B cell (primary cell): ENCODE measurements around the gene MYL5. TPM values are rescaled to one million over a fixed set of nuclear protein-coding genes. Genes with fewer than 3 reads are reported as not detected.

Experiments used
- ATAC-seq: fragments of 200-7000 bp; cut with Tn5 transposase; one replicate; pipeline ENCODE4 v1.10.0; 2021; ENCODE audit warnings: low read depth, mild to moderate bottlenecking, moderate number of reproducible peaks, moderate library complexity
- CTCF ChIA-PET: fragments of 350-600 bp; sonication (Branson Sonifier 250); formaldehyde crosslinking; loops from one replicate; lab custom pipeline; 2021; ENCODE audit warnings: antibody characterized with exemption, inconsistent platforms; lab: Charles Lee
- POLR2A ChIA-PET: fragments of 350-600 bp; sonication (Branson Sonifier 250); formaldehyde crosslinking; loops from one replicate; lab custom pipeline; 2021; ENCODE audit warnings: antibody characterized with exemption; lab: Charles Lee
- DNase-seq: peaks from one replicate; pipeline ENCODE4 v3.0.0; 2013
- H2AFZ ChIP-seq: 2 replicates; pipeline ENCODE4 v1.6.1; 2012; ENCODE audit warnings: mild to moderate bottlenecking, low read depth, low read length; ENCODE audit not compliant: insufficient read depth, poor library complexity, severe bottlenecking
- H3K27ac ChIP-seq, 2 donors: 1 replicate in 1 of 2; 2 replicates in 1 of 2; pipeline ENCODE4 v1.5.1; 2012 to 2013; ENCODE audit warnings: low read length in 2 of 2, mild to moderate bottlenecking in 2 of 2, moderate library complexity in 1 of 2
- H3K27me3 ChIP-seq, 4 experiments: fragments of 200-600 bp in 1 of 4; sonication (generic) in 1 of 4; replicated peaks in 1 of 4; 1 replicate in 2 of 4; 2 replicates in 2 of 4; pipeline versions ENCODE4 v1.6.1 to v1.7.0; 2013 to 2016; ENCODE audit warnings: low read length in 3 of 4, mild to moderate bottlenecking in 2 of 4, mixed read lengths in 1 of 4, moderate library complexity in 1 of 4; ENCODE audit not compliant: insufficient read depth in 4 of 4, control insufficient read depth in 3 of 4; ENCODE audit errors: control extremely low read depth in 1 of 4
- H3K36me3 ChIP-seq, 2 experiments: replicated peaks in 1 of 2; 1 replicate in 1 of 2; 2 replicates in 1 of 2; pipeline versions ENCODE4 v1.6.1 to v1.7.1; 2013; ENCODE audit warnings: low read length in 1 of 2; ENCODE audit not compliant: insufficient read depth in 2 of 2, control insufficient read depth in 1 of 2; ENCODE audit errors: control extremely low read depth in 1 of 2, extremely low read depth in 1 of 2
- H3K4me1 ChIP-seq, 2 donors: fragments of 200-600 bp in 1 of 2; sonication (generic) in 1 of 2; 1 replicate in 1 of 2; 2 replicates in 1 of 2; pipeline versions ENCODE4 v1.5.1 to v1.6.1; 2013 to 2017; ENCODE audit warnings: low read length in 2 of 2; ENCODE audit not compliant: control insufficient read depth in 2 of 2, insufficient read depth in 2 of 2
- H3K4me2 ChIP-seq: replicated peaks from 2 replicates; pipeline ENCODE3; 2012; ENCODE audit warnings: mild to moderate bottlenecking, low read depth, low read length; ENCODE audit not compliant: poor library complexity, severe bottlenecking
- H3K4me3 ChIP-seq, 5 experiments: fragments of 200-600 bp in 1 of 5; sonication (generic) in 1 of 5; 1 replicate in 3 of 5; 2 replicates in 2 of 5; pipeline versions ENCODE4 v1.5.1 to v1.7.0; 2011 to 2016; ENCODE audit warnings: low read length in 4 of 5, mild to moderate bottlenecking in 4 of 5, low read depth in 2 of 5, control low read depth in 1 of 5, moderate library complexity in 1 of 5; ENCODE audit not compliant: insufficient read depth in 1 of 5; ENCODE audit errors: control extremely low read depth in 1 of 5, extremely low read depth in 1 of 5
- H3K79me2 ChIP-seq: fragments of 200-600 bp; sonication (generic); one replicate; pipeline ENCODE4 v1.6.0; 2016; ENCODE audit warnings: low read length; ENCODE audit not compliant: control insufficient read depth, insufficient read depth
- H3K9ac ChIP-seq: fragments of 200-600 bp; sonication (generic); 2 replicates; pipeline ENCODE4 v1.6.1; 2017; ENCODE audit warnings: mild to moderate bottlenecking, low read length, moderate library complexity
- H3K9me3 ChIP-seq, 3 donors: one replicate each; pipeline versions ENCODE4 v1.6.1 to v1.7.1; 2013; ENCODE audit warnings: low read length in 2 of 3; ENCODE audit not compliant: control insufficient read depth in 2 of 3, insufficient read depth in 1 of 3; ENCODE audit errors: control extremely low read depth in 1 of 3
- H4K20me1 ChIP-seq: 2 replicates; pipeline ENCODE4 v1.6.0; 2012; ENCODE audit warnings: mild to moderate bottlenecking, low read length; ENCODE audit not compliant: insufficient read depth, control insufficient read depth, poor library complexity, severe bottlenecking
- H3K27ac Mint-ChIP-seq: one replicate; pipeline ENCODE4 v1.8.0; 2021; ENCODE audit warnings: mixed read lengths
- H3K27me3 Mint-ChIP-seq: one replicate; pipeline ENCODE4 v1.8.0; 2021; ENCODE audit warnings: mixed read lengths
- H3K4me1 Mint-ChIP-seq: one replicate; pipeline ENCODE4 v1.8.0; 2021; ENCODE audit warnings: mixed read lengths
- H3K4me3 Mint-ChIP-seq: one replicate; pipeline ENCODE4 v1.8.0; 2021; ENCODE audit warnings: mixed read lengths
- H3K9me3 Mint-ChIP-seq: one replicate; pipeline ENCODE4 v1.8.0; 2022; ENCODE audit warnings: mixed read lengths; ENCODE audit not compliant: insufficient read depth
- CTCF ChIP-seq: fragments of 200-600 bp; IDR thresholded peaks from one replicate; pipeline ENCODE4 v1.8.0; 2022; ENCODE audit warnings: antibody characterized with exemption, mild to moderate bottlenecking
- EZH2 ChIP-seq: IDR thresholded peaks from 2 replicates; pipeline ENCODE4 v1.6.1; 2012; ENCODE audit warnings: borderline replicate concordance, low read depth, mild to moderate bottlenecking, moderate library complexity, low read length; ENCODE audit not compliant: insufficient read depth, poor library complexity, severe bottlenecking
- WGBS: methylation state at CpG from one replicate; pipeline ENCODE4 v1.1.5; 2013; ENCODE audit warnings: missing lambda C conversion rate; ENCODE audit not compliant: insufficient coverage; 5-methylcytosine and 5-hydroxymethylcytosine counted together
- intact Hi-C: fragments of 100-400 bp; cut with micrococcal nuclease; formaldehyde crosslinking; loops from one replicate; pipeline ENCODE4 v1.10.0; 2022
- polyA plus RNA-seq: library from polyadenylated mRNA; depleted of rRNA; stranded (reverse); fragments of >200 nt; gene quantifications from 2 replicates; pipeline ENCODE4 v1.2.3, GENCODE V29; 2012
- total RNA-seq, 2 donors: library from RNA; stranded (reverse); fragments of 120-200 nt in 1 of 2; gene quantifications; 1 replicate in 1 of 2; 2 replicates in 1 of 2; pipeline versions ENCODE4 v1.2.3 to v1.2.4, GENCODE V29; 2013 to 2022

The MYL5 gene
- total and polyA plus RNA-seq, 2 donors (not counting 1 experiment from before 2014, with no cell fraction given) = 16.9 to 38.3 TPM

GRCh38 chr4:628311-628741 lies 46.0 kb upstream of the MYL5 start:
- no peak overlapping the region for H3K27ac ChIP-seq
- H3K27me3 ChIP-seq = peaks cover 0 to 6% (median 0%) of the 10 kb centered on the region in 4 experiments
- no peak for DNase-seq
- Mint-ChIP-seq H3K4me3 (no peak overlapping the region), H3K27ac (no peak overlapping the region), H3K4me1 (no peaks in the 10 kb centered on the region), H3K9me3 (no peaks in the 10 kb centered on the region), H3K27me3 (peaks cover 4% of the 10 kb centered on the region)
- no peak overlapping the region for H3K4me3 ChIP-seq
- H2AFZ ChIP-seq = no peak overlapping the region
- no peak overlapping the region for H3K9ac ChIP-seq
- POLR2A ChIA-PET = no interaction called here
- TF ChIP-seq EZH2 = no peak
- no peaks in the 10 kb centered on the region for H3K4me1 ChIP-seq
- intact Hi-C loops = no loop called here
- H3K36me3 ChIP-seq = no peaks in the 10 kb centered on the region
- 94% methylated on average over 17 of the region's 17 CpGs for WGBS
- peaks cover 0 to 30% (median 3%) of the 10 kb centered on the region in 3 donors for H3K9me3 ChIP-seq
- no peaks in the 10 kb centered on the region for H3K79me2 ChIP-seq
- CTCF ChIA-PET = no interaction called here
- H4K20me1 ChIP-seq = no peaks in the 10 kb centered on the region
- H3K4me2 ChIP-seq = no peak overlapping the region
- no peak for ATAC-seq

DNA sequence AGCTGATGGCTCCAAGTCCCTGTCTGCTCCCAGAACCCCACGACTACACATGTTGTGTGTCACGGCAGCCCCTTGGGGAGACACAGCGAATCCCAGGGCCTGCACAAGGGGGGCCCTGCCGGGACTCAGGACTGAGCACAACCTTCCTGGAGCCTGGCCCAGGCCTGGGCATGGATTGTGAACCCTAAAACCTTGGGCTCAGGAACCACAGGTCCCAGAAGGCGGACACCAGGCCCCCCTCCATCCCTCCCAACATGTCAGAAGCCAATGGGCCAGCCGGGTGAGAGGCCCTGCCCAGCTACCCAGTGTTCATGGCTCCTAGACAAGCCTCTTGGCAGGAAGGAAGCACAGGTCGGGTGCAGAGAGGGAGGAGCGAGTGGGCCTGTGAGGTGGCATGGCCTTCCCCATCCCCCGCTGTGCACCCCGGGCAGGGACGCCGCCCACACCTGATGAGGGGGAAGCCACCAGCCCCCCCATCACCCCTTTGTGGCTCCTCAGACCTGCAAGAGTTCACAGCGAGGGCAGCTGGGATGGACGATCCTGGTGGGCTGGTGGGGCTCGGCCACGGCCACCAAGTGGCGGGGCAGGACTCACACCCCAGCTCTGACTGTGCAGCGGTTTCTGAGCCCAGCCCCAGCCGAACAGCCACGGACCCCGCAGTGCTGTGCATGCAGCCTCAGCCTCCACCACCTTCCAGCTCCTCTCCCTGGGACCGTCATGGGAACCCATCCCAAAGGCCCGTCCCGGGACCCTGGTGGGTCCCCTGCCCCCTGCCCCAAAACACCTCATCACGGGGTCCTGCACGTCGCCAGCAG lies 45.3 kb upstream of the MYL5 start:
- Histone ChIP-seq H3K27ac (no peak overlapping the region), H4K20me1 (no peaks in the 10 kb centered on the region), H3K4me1 (no peaks in the 10 kb centered on the region), H3K9me3 (peaks cover 0 to 33% (median 3%) of the 10 kb centered on the region in 3 donors), H3K4me3 (no peak overlapping the region), H3K4me2 (no peak overlapping the region), H3K36me3 (no peaks in the 10 kb centered on the region), H3K27me3 (peaks cover 0 to 6% (median 0%) of the 10 kb centered on the region in 4 experiments), H3K9ac (no peak overlapping the region), H3K79me2 (no peaks in the 10 kb centered on the region), H2AFZ (no peak overlapping the region)
- ChIA-PET CTCF (no interaction called here), POLR2A (no interaction called here)
- no peaks in the 10 kb centered on the region for H3K4me1 Mint-ChIP-seq
- TF ChIP-seq EZH2 (no peak), CTCF (no peak)
- H3K9me3 Mint-ChIP-seq = no peaks in the 10 kb centered on the region
- ATAC-seq (no peak), DNase-seq (no peak)
- no peak overlapping the region for H3K4me3 Mint-ChIP-seq
- peaks cover 4% of the 10 kb centered on the region for H3K27me3 Mint-ChIP-seq
- intact Hi-C loops = no loop called here
- H3K27ac Mint-ChIP-seq = no peak overlapping the region
- whole genome bisulfite sequencing = 92% methylated on average over 26 of the region's 27 CpGs
